Bronchial epithelial cell (primary cell): ENCODE results near the gene TPSG1. TPM values are rescaled to one million over a fixed set of nuclear protein-coding genes. Genes with fewer than 3 reads are reported as not detected.

ENCODE experiments used
- DNase-seq: peaks from one replicate; pipeline ENCODE4 v3.0.0-alpha.2; 2010; ENCODE audit warnings: low read depth
- FAIRE-seq: peaks from 2 replicates; lab custom pipeline; 2011; peaks lifted over from hg19 to GRCh38; lab: Jason Lieb, UNC
- H3K27me3 ChIP-seq: 2 replicates; pipeline ENCODE4 v1.5.1; 2011; ENCODE audit warnings: low read length; ENCODE audit not compliant: control insufficient read depth, insufficient read depth
- H3K36me3 ChIP-seq: 2 replicates; pipeline ENCODE4 v1.5.1; 2011; ENCODE audit warnings: low read length; ENCODE audit not compliant: control insufficient read depth, insufficient read depth
- H3K4me3 ChIP-seq: 2 replicates; pipeline ENCODE4 v1.5.1; 2011; ENCODE audit warnings: mild to moderate bottlenecking, low read depth, low read length, control low read depth
- CTCF ChIP-seq: IDR thresholded peaks from 2 replicates; pipeline ENCODE4 v1.5.1; 2011; ENCODE audit warnings: mild to moderate bottlenecking, moderate library complexity, low read length, control low read depth, inconsistent platforms; ENCODE audit not compliant: insufficient read depth, severe bottlenecking
- total RNA-seq: library from RNA; depleted of rRNA; stranded (reverse); fragments of >200 nt; gene quantifications from 2 replicates; pipeline ENCODE4 v1.2.1, GENCODE V29; 2014

The TPSG1 gene
- total RNA-seq, 1 donor from 2014 or later = not detected

GRCh38 chr16:1208239-1208830 is 16.7 kb downstream of the TPSG1 start:
- TF ChIP-seq CTCF = no peak
- Histone ChIP-seq H3K36me3 (no peaks in the 10 kb centered on the region), H3K4me3 (no peak overlapping the region), H3K27me3 (no peaks in the 10 kb centered on the region)
- no peak for FAIRE-seq
- no peak for DNase-seq

GRCh38 chr16:1206786-1207185 is 18.3 kb downstream of the TPSG1 start:
- Histone ChIP-seq H3K4me3 (no peak overlapping the region), H3K27me3 (no peaks in the 10 kb centered on the region), H3K36me3 (no peaks in the 10 kb centered on the region)
- FAIRE-seq (no peak), DNase-seq (no peak)
- no peak for TF ChIP-seq CTCF

- no peak for DNase-seq
- Histone ChIP-seq H3K4me3 (no peak overlapping the region), H3K27me3 (no peaks in the 10 kb centered on the region), H3K36me3 (no peaks in the 10 kb centered on the region)
- TF ChIP-seq CTCF = no peak
- no peak for FAIRE-seq
Measured at GRCh38 chr16:1206326-1206725, 18.7 kb downstream of the TPSG1 start.

- H3K27me3 ChIP-seq = no peaks in the 10 kb centered on the region
- DNase-seq = no peak
- FAIRE-seq = no peak
- no peak overlapping the region for H3K4me3 ChIP-seq
- TF ChIP-seq CTCF = no peak
- H3K36me3 ChIP-seq = no peaks in the 10 kb centered on the region
Measured at GRCh38 chr16:1204933-1205332, 20.1 kb downstream of the TPSG1 start.

GRCh38 chr16:1202274-1202673 is 22.8 kb downstream of the TPSG1 start:
- DNase-seq (no peak), FAIRE-seq (no peak)
- H3K27me3 ChIP-seq = no peaks in the 10 kb centered on the region
- TF ChIP-seq CTCF = no peak
- H3K36me3 ChIP-seq = no peaks in the 10 kb centered on the region
- H3K4me3 ChIP-seq = no peak overlapping the region

GRCh38 chr16:1201444-1201843 is 23.6 kb downstream of the TPSG1 start:
- DNase-seq (no peak), FAIRE-seq (no peak)
- no peaks in the 10 kb centered on the region for H3K36me3 ChIP-seq
- H3K4me3 ChIP-seq = no peak overlapping the region
- TF ChIP-seq CTCF = no peak
- H3K27me3 ChIP-seq = no peaks in the 10 kb centered on the region
